H1 (cell line): ENCODE results near the gene CENPX. TPM values are rescaled to one million over a fixed set of nuclear protein-coding genes. Genes with fewer than 3 reads are reported as not detected.

ENCODE experiments used
- CTCF ChIA-PET: fragments of 300-600 bp; sonication (Branson Sonifier 250); formaldehyde crosslinking; loops from one replicate; lab custom pipeline; 2021; ENCODE audit not compliant: partially characterized antibody; lab: Charles Lee
- POLR2A ChIA-PET: fragments of 300-600 bp; sonication (Branson Sonifier 250); formaldehyde crosslinking; loops from one replicate; lab custom pipeline; 2021; ENCODE audit warnings: inconsistent platforms; ENCODE audit not compliant: partially characterized antibody; lab: Charles Lee
- DNase-seq, 2 experiments: peaks; one replicate each; pipeline versions ENCODE4 v3.0.0 to v3.0.0-alpha.2; 2010 to 2022; ENCODE audit warnings: low spot score in 2 of 2, low read depth in 1 of 2, mixed read lengths in 1 of 2
- FAIRE-seq: peaks from 2 replicates; lab custom pipeline; 2011; peaks lifted over from hg19 to GRCh38; lab: Jason Lieb, UNC
- H2AFZ ChIP-seq: 2 replicates; pipeline ENCODE4 v1.8.1; 2012; ENCODE audit warnings: low read length, inconsistent platforms
- H2AK5ac ChIP-seq: 2 replicates; pipeline ENCODE4 v1.6.1; 2013; ENCODE audit warnings: low read depth, low read length
- H2BK120ac ChIP-seq: replicated peaks from 2 replicates; pipeline ENCODE3; 2013; ENCODE audit warnings: low read depth, low read length, inconsistent platforms
- H2BK12ac ChIP-seq: 2 replicates; pipeline ENCODE4 v1.6.1; 2013; ENCODE audit warnings: low read depth, low read length
- H2BK15ac ChIP-seq: 2 replicates; pipeline ENCODE4 v1.6.1; 2013; ENCODE audit warnings: low read length
- H2BK20ac ChIP-seq: 2 replicates; pipeline ENCODE4 v1.6.1; 2013; ENCODE audit warnings: low read length
- H2BK5ac ChIP-seq: 2 replicates; pipeline ENCODE4 v1.6.1; 2013; ENCODE audit warnings: low read depth, low read length
- H3K14ac ChIP-seq: 2 replicates; pipeline ENCODE4 v1.6.1; 2013; ENCODE audit warnings: inconsistent platforms; ENCODE audit not compliant: insufficient read length
- H3K18ac ChIP-seq: 2 replicates; pipeline ENCODE4 v1.6.1; 2013; ENCODE audit warnings: low read length; ENCODE audit errors: extremely low read depth
- H3K23ac ChIP-seq: 2 replicates; pipeline ENCODE4 v1.6.1; 2013; ENCODE audit warnings: inconsistent platforms; ENCODE audit not compliant: insufficient read length
- H3K23me2 ChIP-seq: 2 replicates; pipeline ENCODE4 v1.6.1; 2013; ENCODE audit warnings: low read depth, low read length
- H3K27ac ChIP-seq: 2 replicates; pipeline ENCODE4 v1.6.1; 2011; ENCODE audit warnings: low read depth, low read length, inconsistent platforms
- H3K27me3 ChIP-seq, 4 experiments: replicated peaks in 1 of 4; 1 replicate in 1 of 4; 2 replicates in 3 of 4; pipeline versions ENCODE4 v1.6.1 to v1.8.1; 2011 to 2013; ENCODE audit warnings: low read length in 3 of 4, mild to moderate bottlenecking in 3 of 4, inconsistent platforms in 2 of 4, mixed read lengths in 2 of 4, moderate library complexity in 1 of 4; ENCODE audit not compliant: control insufficient read depth in 3 of 4, insufficient read depth in 3 of 4; ENCODE audit errors: extremely low read depth in 1 of 4
- H3K36me3 ChIP-seq, 4 experiments: 2 replicates each; pipeline versions ENCODE4 v1.6.1 to v1.8.1; 2011 to 2013; ENCODE audit warnings: mild to moderate bottlenecking in 4 of 4, low read length in 3 of 4, moderate library complexity in 2 of 4, control low read depth in 1 of 4, inconsistent platforms in 1 of 4; ENCODE audit not compliant: insufficient read depth in 4 of 4, control insufficient read depth in 2 of 4
- H3K4ac ChIP-seq: replicated peaks from 2 replicates; pipeline ENCODE3; 2013; ENCODE audit warnings: low read length, low read depth, mixed read lengths, inconsistent platforms; ENCODE audit not compliant: insufficient read length
- H3K4me1 ChIP-seq, 4 experiments: replicated peaks in 1 of 4; 1 replicate in 1 of 4; 2 replicates in 3 of 4; pipeline versions ENCODE4 v1.6.1 to v1.8.1; 2011 to 2013; ENCODE audit warnings: low read length in 3 of 4, inconsistent platforms in 2 of 4, mixed read lengths in 1 of 4; ENCODE audit not compliant: insufficient read depth in 4 of 4, control insufficient read depth in 3 of 4
- H3K4me2 ChIP-seq, 2 experiments: 2 replicates each; pipeline versions ENCODE4 v1.6.1 to v1.8.1; 2011 to 2013; ENCODE audit warnings: low read depth in 2 of 2, low read length in 2 of 2, control low read depth in 1 of 2, inconsistent platforms in 1 of 2, mild to moderate bottlenecking in 1 of 2; ENCODE audit not compliant: insufficient read depth in 1 of 2
- H3K4me3 ChIP-seq, 4 experiments: fragments of 200-600, 300-600 bp in 1 of 4; sonication (generic), shearing (Covaris generic), sonication (Bioruptor Twin) in 1 of 4; 2 replicates each; pipeline versions ENCODE4 v1.5.1 to v1.8.1; 2011 to 2016; ENCODE audit warnings: low read length in 4 of 4, low read depth in 3 of 4, control low read depth in 2 of 4, inconsistent platforms in 2 of 4, mild to moderate bottlenecking in 2 of 4, mixed read lengths in 1 of 4, moderate library complexity in 1 of 4; ENCODE audit not compliant: insufficient read depth in 2 of 4; ENCODE audit errors: extremely low read depth in 1 of 4
- H3K56ac ChIP-seq: replicated peaks from 2 replicates; pipeline ENCODE3; 2013; ENCODE audit warnings: low read depth, mild to moderate bottlenecking, mixed read lengths, low read length, inconsistent platforms; ENCODE audit not compliant: insufficient read length
- H3K79me1 ChIP-seq: 2 replicates; pipeline ENCODE4 v1.6.1; 2013; ENCODE audit warnings: low read depth, low read length, control low read depth
- H3K79me2 ChIP-seq, 2 experiments: 2 replicates each; pipeline versions ENCODE4 v1.6.1 to v1.8.1; 2012 to 2013; ENCODE audit warnings: low read length in 2 of 2, mild to moderate bottlenecking in 2 of 2, inconsistent platforms in 1 of 2; ENCODE audit not compliant: insufficient read depth in 2 of 2, control insufficient read depth in 1 of 2
- H3K9ac ChIP-seq, 4 experiments: replicated peaks in 1 of 4; 1 replicate in 1 of 4; 2 replicates in 3 of 4; pipeline versions ENCODE4 v1.6.1 to v1.8.1; 2011 to 2013; ENCODE audit warnings: low read depth in 3 of 4, low read length in 3 of 4, control low read depth in 2 of 4, mild to moderate bottlenecking in 2 of 4, moderate library complexity in 2 of 4, inconsistent platforms in 1 of 4; ENCODE audit errors: extremely low read depth in 1 of 4
- H3K9me3 ChIP-seq, 2 experiments: 2 replicates each; pipeline versions ENCODE4 v1.6.1 to v1.8.1; 2012 to 2013; ENCODE audit warnings: mild to moderate bottlenecking in 2 of 2, moderate library complexity in 2 of 2, control low read depth in 1 of 2, inconsistent platforms in 1 of 2, low read depth in 1 of 2, low read length in 1 of 2, mixed read lengths in 1 of 2; ENCODE audit not compliant: insufficient read depth in 2 of 2
- H4K20me1 ChIP-seq, 2 experiments: replicated peaks in 1 of 2; 2 replicates each; pipeline versions ENCODE3 to v1.8.1; 2011 to 2013; ENCODE audit warnings: inconsistent platforms in 2 of 2, low read length in 2 of 2, mild to moderate bottlenecking in 1 of 2; ENCODE audit not compliant: insufficient read depth in 2 of 2, control insufficient read depth in 1 of 2
- H4K5ac ChIP-seq: 2 replicates; pipeline ENCODE4 v1.6.1; 2013; ENCODE audit warnings: low read length, low read depth, mixed read lengths, inconsistent platforms; ENCODE audit not compliant: insufficient read length
- H4K8ac ChIP-seq: 2 replicates; pipeline ENCODE4 v1.8.0; 2013; ENCODE audit warnings: mild to moderate bottlenecking, moderate library complexity, low read length, inconsistent platforms; ENCODE audit not compliant: insufficient read depth; ENCODE audit errors: extremely low read depth
- H4K91ac ChIP-seq: replicated peaks from 2 replicates; pipeline ENCODE3; 2013; ENCODE audit warnings: low read length, mixed read lengths, inconsistent platforms; ENCODE audit not compliant: insufficient read length
- ASH2L ChIP-seq: fragments of 200-600, 300-600 bp; sonication (generic); IDR thresholded peaks from one replicate; pipeline ENCODE4 v1.7.1; 2017; ENCODE audit warnings: low read length
- RAD21 ChIP-seq, 2 experiments: IDR thresholded peaks in 1 of 2; conservative IDR thresholded peaks in 1 of 2; 2 replicates each; pipeline ENCODE4 v1.6.1; 2011; ENCODE audit warnings: low read depth in 2 of 2, low read length in 2 of 2, improper control_type of control experiment in 1 of 2, inconsistent platforms in 1 of 2, mild to moderate bottlenecking in 1 of 2, moderate library complexity in 1 of 2
- WGBS, 2 experiments: shearing (Covaris generic) in 1 of 2; methylation state at CpG; one replicate each; pipeline versions ENCODE4 v1.1.6 to v1.1.7; 2013 to 2015; ENCODE audit warnings: low lambda C conversion rate in 2 of 2, mixed read lengths in 2 of 2, inconsistent platforms in 1 of 2, low coverage in 1 of 2, missing lambda C conversion rate in 1 of 2; ENCODE audit not compliant: insufficient replicate concordance in 2 of 2, insufficient coverage in 1 of 2, insufficient read length in 1 of 2; ENCODE audit errors: extremely low coverage in 1 of 2, missing lambda C conversion rate in 1 of 2; 5-methylcytosine and 5-hydroxymethylcytosine counted together
- polyA plus RNA-seq, 7 experiments: library from polyadenylated mRNA; depleted of rRNA in 3 of 7; stranded (reverse) in 5 of 7; unstranded in 2 of 7; fragments of >200 nt in 5 of 7; fragments of 200-250 nt in 2 of 7; gene quantifications; 1 replicate in 5 of 7; 2 replicates in 1 of 7; 4 replicates in 1 of 7; pipeline versions ENCODE4 v1.2.1 to v1.2.3, GENCODE V29; 2011 to 2013; ENCODE audit warnings: missing spikeins in 2 of 7, mixed read lengths in 2 of 7
- total RNA-seq: library from RNA; stranded (reverse); fragmentation: NEBNext Ultra II Directional; extraction: Animal tissue kit (Norgen Biotek cat#: 25700); gene quantifications from 2 replicates; pipeline ENCODE4 v1.2.1, GENCODE V29; 2021
- TF ChIP-seq, protein P1 (sequence below), 3 experiments: IDR thresholded peaks; 1 replicate in 2 of 3; 2 replicates in 1 of 3; pipeline versions ENCODE4 v1.5.1 to v1.6.1; 2011; ENCODE audit warnings: low read length in 3 of 3, mild to moderate bottlenecking in 3 of 3, inconsistent platforms in 2 of 3, low read depth in 1 of 3, moderate library complexity in 1 of 3; ENCODE audit not compliant: insufficient read depth in 1 of 3; ENCODE audit errors: control extremely low read depth in 1 of 3

The CENPX gene
- total and polyA plus RNA-seq, 2 of the 8 experiments (the other 6 are each of a cell fraction or from before 2014, with no cell fraction given) = 116 to 122 TPM

DNA sequence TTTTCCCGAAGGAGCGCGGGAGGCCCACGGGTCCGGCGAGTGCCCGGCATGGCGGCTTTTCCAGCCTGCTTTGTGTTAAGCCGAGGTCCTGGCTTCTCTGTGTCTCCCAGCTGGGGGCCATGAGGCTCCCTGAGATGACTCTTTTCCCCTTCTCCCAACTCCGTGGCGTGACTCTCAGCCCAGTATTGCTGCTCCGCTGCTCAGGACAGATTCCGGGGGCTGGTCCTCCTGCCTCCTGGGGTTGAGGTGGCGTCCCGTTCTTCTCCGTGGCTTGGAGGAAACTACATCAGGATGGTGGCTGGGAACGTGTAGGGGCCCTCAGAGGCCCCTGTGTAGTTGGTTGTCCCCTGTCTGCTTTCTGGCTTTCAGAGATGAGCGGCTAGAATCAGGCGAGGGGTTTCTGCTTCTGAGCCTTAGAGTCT lies 30.0 kb upstream of the CENPX start:
- peak overlapping the region; percentile 31 to 60 (median 38); a peak in 4 of 7 replicates for H3K9ac ChIP-seq
- H3K14ac ChIP-seq = no peak overlapping the region
- WGBS, 2 experiments = 55% methylated on average over 18 of the region's 19 CpGs; no CpG with 5 or more reads in 1 of the 2 experiments
- peaks cover 4 to 17% of the 10 kb centered on the region in 2 experiments for H4K20me1 ChIP-seq
- H3K23me2 ChIP-seq = peaks cover 6% of the 10 kb centered on the region; the same call in 1 of the 2 replicates
- no peak overlapping the region for H2BK120ac ChIP-seq
- peaks cover 0 to 11% (median 6%) of the 10 kb centered on the region in 4 experiments; a peak in 5 of 7 replicates for H3K4me1 ChIP-seq
- H4K91ac ChIP-seq = no peak overlapping the region
- no peak overlapping the region for H2AFZ ChIP-seq
- ChIA-PET CTCF (interaction anchor here (0.7 to 5.4 kb wide), 4 partner anchors 15 to 52 kb away, joined by 3 to 40 read pairs (median 4); partner anchors contain the start of genes DCXR and RAC3), POLR2A (interaction anchor here (1.0 to 13.2 kb wide), 11 partner anchors 9 to 43 kb away, joined by 3 to 161 read pairs (median 4); partner anchors contain the start of genes DCXR, DUS1L and RAC3)
- no peak for TF ChIP-seq ASH2L
- TF ChIP-seq, protein P1, sequence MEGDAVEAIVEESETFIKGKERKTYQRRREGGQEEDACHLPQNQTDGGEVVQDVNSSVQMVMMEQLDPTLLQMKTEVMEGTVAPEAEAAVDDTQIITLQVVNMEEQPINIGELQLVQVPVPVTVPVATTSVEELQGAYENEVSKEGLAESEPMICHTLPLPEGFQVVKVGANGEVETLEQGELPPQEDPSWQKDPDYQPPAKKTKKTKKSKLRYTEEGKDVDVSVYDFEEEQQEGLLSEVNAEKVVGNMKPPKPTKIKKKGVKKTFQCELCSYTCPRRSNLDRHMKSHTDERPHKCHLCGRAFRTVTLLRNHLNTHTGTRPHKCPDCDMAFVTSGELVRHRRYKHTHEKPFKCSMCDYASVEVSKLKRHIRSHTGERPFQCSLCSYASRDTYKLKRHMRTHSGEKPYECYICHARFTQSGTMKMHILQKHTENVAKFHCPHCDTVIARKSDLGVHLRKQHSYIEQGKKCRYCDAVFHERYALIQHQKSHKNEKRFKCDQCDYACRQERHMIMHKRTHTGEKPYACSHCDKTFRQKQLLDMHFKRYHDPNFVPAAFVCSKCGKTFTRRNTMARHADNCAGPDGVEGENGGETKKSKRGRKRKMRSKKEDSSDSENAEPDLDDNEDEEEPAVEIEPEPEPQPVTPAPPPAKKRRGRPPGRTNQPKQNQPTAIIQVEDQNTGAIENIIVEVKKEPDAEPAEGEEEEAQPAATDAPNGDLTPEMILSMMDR (IDR thresholded peaks at IDR 0.05; ENCODE audit: control extremely low read depth in 1 of 3, insufficient read depth in 1 of 3, low read depth in 1 of 3, low read length in 3 of 3) = no peak
- TF ChIP-seq RAD21 (IDR thresholded peaks at IDR 0.05 in 1 of 2, conservative IDR thresholded peaks at IDR 0.05 in 1 of 2; ENCODE audit: low read depth in 2 of 2, low read length in 2 of 2) = no peak
- H3K4me2 ChIP-seq = peak overlapping the region; percentile 77 to 97
- no peaks in the 10 kb centered on the region for H3K9me3 ChIP-seq
- no peak overlapping the region for H2BK20ac ChIP-seq
- H2BK12ac ChIP-seq = no peak overlapping the region
- no peak overlapping the region for H4K5ac ChIP-seq
- peak overlapping the region; percentile 72 to 94 (median 86) for H3K4me3 ChIP-seq
- no peak overlapping the region for H4K8ac ChIP-seq
- H2BK5ac ChIP-seq = no peak overlapping the region
- no peak overlapping the region for H2AK5ac ChIP-seq
- no peaks in the 10 kb centered on the region; a peak in 1 of 7 replicates for H3K27me3 ChIP-seq
- no peak overlapping the region for H3K56ac ChIP-seq
- no peak overlapping the region for H3K23ac ChIP-seq
- no peak overlapping the region for H3K4ac ChIP-seq
- DNase-seq (no peak), FAIRE-seq (no peak)
- H3K27ac ChIP-seq = no peak overlapping the region
- H3K79me2 ChIP-seq = peaks cover 0 to 12% of the 10 kb centered on the region in 2 experiments; a peak in 1 of 4 replicates
- H3K79me1 ChIP-seq = peaks cover 6% of the 10 kb centered on the region; the same call in 1 of the 2 replicates
- peaks cover 7 to 37% (median 17%) of the 10 kb centered on the region in 4 experiments for H3K36me3 ChIP-seq
- no peak overlapping the region for H2BK15ac ChIP-seq
- H3K18ac ChIP-seq = no peak overlapping the region
